HG02970 (cell line): ENCODE results near the gene STK32B.

Experiments used
- ATAC-seq: cut with Tn5 transposase; IDR thresholded peaks from one replicate; pipeline ENCODE4 v1.9.1; 2021; ENCODE audit warnings: mild to moderate bottlenecking, moderate library complexity, moderate number of reproducible peaks; ENCODE audit not compliant: unreplicated experiment, low FRiP score

Gene STK32B

DNA sequence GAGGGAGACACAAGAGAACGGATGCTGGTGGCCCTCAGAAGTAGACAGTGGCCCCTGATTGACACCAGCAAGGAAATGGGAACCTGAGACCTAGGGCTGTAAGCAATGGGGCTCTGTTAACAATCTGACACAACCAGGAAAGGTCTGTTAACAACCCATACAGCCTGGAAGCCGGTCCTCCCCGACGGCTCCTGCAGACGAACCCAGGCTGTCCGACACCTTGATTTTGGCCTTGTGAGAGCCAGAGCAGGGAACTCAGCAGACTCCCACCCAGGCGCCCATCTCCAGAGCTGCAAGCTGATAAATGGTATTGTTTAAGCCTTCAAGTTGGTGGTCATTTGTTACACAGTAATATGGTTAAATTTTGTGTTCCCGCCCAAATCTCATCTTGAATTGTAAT lies 21.8 kb upstream of the STK32B start:
- ATAC-seq = no peak

GRCh38 chr4:5030221-5030620 lies 21.1 kb upstream of the STK32B start:
- no peak for ATAC-seq

DNA sequence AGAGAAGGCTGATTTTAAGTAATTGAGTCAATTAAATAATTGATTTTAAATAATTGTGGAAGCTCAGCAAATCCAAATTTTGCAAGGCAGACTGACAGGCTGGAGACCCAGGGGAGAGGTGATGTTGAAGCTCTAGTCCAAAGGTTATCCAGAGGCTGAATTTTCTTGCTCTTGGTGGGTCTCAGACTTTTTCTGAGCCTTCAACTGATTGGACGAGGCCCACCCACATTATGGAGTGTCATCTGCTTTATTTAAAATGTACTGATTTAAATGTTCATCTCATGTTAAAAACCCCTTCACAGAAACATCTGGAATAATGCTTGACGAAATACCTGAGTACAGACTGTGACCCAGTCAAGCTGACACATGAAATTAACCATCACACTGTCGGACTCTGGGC lies 20.4 kb upstream of the STK32B start:
- no peak for ATAC-seq

DNA sequence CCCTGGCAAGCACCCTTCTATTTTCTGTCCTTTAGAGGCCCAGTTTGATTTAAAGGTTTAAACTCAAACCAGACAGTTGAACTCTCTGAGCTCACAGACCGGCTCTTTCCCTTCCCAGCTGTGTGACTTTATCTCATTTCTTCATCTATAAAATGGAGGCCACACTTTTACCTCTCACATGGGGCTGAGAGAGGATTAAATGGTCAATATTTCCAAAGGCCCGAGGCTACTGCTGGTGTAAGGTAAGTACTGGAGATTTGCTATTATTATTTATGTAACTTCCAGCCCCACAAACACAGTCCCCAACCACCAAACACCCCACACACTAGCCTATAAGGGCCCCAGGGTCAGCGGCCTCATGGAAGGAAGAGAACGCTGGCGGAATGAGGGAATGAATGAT lies 18.5 kb upstream of the STK32B start:
- ATAC-seq = no peak

DNA sequence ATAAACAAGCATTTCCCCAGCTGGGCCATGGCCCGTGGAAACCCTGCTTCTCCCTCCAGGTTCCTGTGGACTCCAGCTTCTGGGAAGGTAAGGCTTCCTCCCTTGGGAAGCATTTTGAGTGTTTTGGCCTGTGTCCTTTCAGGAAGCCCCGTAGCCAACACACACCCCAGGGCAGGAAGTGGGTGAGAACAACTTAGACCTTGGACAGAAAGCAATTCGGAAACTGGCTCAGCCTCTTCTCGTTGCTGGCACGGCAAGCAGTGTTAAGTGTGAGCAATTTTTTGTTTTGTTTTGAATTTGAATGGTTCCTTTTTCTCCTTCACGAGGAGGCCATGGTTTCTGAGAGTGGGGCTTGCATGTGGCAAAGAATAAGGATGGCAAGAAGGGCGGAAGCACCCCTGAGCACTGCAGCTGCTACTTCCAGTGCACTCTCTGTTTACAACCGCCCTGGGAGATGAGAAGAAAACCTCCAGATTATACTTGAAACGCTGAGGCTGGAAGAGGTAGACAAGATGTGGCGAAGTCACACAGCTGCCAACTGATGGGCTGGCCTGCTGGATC lies 17.9 kb upstream of the STK32B start:
- ATAC-seq = no peak

DNA sequence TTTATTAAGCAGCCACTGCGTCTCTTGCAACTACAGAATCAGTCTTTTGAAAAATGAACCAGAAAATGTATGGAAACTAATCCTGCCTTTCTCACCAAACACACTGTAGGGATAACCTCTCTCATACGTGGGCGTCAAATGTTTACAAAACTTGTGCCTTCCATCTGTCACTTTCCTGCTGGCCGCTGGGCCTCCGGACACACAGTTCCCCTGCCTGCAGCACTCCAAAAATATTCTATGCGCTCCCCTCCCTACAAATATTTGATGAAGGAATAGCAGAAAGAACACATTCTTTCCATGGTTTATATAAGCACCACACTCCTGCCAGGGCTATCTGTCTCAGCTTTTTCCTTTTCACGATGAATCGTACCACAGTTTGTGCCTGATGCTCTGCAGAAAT lies 17.1 kb upstream of the STK32B start:
- ATAC-seq = no peak

- ATAC-seq = no peak
These were observed 15.0 kb upstream of the STK32B start for GRCh38 chr4:5036239-5036638.

- no peak for ATAC-seq
These were observed 13.4 kb upstream of the STK32B start for GRCh38 chr4:5037553-5038551.

DNA sequence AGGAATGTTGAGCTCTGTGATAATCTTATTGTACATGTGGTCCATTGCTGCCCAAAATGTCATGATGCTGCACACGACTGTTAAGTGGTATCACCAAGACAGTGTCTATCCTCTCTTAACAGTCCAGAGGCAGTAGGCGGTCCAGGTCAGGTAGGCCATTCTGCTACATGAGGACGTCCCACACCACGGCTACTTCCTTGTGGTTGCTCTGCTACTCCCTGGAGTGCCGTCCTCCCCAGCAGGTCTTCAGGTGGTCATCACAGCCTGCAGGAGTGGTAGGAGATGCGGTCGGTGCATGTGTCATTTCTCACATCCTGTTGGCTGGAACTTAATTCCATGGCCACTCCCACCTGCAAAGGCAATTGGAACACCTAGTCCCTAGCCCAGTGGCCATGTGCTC lies 11.5 kb upstream of the STK32B start:
- ATAC-seq = no peak

- ATAC-seq = no peak
These were observed 10.2 kb upstream of the STK32B start for GRCh38 chr4:5040856-5041620.

DNA sequence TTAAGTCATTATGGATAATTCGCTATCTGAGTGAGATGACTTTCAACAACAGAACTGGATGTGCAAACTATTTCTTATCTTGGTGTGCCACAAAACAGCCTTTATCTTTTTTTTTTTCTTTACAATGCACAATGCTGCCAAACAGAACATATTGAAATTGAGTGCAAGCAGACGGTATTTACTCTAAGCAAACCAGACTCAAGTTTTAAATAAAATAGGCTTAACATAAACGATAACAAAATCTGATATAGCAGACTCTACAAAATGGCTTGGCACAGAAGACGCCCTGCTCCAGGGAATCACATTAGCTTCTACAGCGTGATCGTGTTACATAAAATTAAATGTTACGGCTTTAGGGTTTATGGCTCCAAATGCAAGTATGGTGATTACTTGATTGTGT lies 9.6 kb upstream of the STK32B start:
- ATAC-seq = no peak

DNA sequence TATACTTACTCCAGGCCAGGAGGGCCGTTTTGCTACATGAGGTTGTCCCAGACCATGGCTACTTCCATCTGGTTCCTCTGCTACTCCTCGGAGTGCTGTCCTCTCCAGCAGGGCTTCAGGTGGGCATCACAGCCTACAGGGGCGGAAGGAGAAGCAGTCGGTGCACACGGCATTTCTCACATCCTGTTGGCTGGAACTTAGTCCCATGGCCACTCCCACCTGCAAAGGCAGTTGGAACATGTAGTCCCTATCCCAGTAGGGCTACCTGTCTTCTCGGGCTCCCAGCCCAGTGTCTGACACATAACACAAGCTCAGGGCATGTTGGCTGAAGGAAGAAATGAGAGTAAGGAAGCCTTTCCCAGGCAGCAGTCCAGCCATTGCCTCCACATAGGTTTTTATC lies 7.7 kb upstream of the STK32B start:
- ATAC-seq = no peak

DNA sequence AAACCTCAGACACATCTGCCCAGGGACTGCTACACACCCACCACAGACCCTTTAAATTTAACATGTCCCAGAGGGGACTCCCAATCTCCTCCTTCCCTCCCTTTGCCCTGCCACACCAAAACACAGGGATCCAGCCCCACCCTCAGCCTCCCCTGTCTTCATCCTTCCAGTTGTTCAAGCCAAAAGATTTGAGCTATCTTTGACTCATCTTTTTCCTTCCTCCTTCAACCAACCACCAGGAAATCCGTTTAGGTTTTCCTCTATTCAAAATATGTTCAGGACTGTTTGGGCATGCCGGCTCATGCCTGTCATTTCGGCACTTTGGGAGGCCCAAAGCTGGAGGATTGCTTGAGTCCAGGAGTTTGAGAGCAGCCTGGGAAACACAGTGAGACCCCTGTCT lies 6.9 kb upstream of the STK32B start:
- no peak for ATAC-seq

DNA sequence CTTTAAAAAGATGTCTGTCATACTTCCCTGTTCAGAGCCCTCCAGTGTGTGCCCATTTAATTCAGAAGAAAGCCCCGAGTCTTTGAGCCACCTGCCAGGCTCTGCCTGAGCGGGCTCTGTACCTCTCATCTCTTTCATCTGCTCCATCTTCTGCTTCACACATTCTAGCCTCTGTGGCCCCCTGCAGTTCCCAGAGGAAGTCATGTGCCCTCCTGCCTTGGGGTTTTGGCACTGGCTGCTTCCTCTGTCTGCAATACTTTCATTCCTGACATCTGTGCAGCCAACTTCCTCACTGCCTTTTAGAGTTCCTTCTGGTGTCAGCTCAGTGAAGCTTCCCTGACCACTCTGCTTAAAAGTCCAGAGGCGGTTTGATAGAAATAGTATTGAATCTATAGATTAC lies 6.2 kb upstream of the STK32B start:
- ATAC-seq = no peak

- ATAC-seq = no peak
These were observed 2.6 kb upstream of the STK32B start for GRCh38 chr4:5048721-5049120.

- no peak for ATAC-seq
These were observed 581 bp upstream of the STK32B start for GRCh38 chr4:5050520-5051277.

GRCh38 chr4:5052204-5052702 lies 973 bp downstream of the STK32B start:
- ATAC-seq = no peak

DNA sequence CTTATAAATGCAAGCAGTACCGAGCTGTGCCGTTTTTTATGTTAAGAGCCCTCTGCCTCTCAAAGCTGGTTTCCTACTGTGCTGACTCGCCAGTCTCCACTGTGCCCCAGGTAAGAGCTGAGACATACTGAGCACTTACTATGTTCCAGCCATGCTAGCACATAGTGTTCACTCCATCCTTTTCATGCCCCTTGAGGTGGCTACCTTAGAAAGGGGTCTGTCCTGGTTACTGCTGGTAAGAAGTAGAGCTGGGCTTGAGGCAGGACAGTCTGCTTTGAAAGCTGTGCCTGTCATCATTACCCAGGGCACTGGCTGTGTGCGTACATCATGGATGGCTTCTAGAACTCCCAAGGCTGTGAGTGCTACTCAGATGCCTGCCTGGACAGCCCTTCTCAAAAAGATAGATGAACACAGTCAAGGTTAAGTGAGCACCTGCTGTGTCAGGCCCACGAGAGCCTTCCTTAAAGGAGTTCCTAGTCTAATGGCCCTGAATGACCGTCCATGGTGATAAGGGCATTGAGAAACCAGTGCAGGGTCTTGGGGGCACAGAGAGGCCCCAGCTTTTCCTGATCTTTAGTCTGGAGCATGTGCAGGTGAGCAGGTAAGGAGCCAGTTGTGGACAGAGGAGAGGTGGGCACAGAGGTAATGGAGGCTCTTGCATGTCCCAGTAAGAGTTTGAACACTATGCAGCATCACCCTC lies 1.6 kb downstream of the STK32B start:
- no peak for ATAC-seq

- no peak for ATAC-seq
These were observed 3.3 kb downstream of the STK32B start for GRCh38 chr4:5054532-5054931.

DNA sequence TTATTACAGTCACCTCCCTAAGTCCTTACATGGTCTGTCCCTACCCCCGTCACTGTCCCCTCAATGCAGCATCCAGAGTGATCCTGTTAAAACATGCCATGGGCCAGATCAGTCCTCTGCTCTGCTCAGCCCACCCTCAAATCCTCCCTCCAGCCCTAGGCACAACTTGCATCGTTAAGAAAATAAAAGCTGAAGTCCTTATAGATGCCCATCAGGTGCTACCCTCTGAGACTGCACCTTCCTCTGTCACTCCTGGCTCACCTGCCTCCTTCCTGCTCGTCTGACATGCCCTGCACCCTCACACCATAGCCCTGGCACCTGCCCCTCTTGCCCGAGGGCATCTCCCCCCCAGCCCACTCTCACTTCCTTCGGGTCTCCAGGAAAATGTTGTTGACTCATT lies 4.1 kb downstream of the STK32B start:
- no peak for ATAC-seq
